ENCODE measurements around the gene ZC3H6. TPM values are rescaled to one million over a fixed set of nuclear protein-coding genes. Genes with fewer than 3 reads are reported as not detected.

ZC3H6 gene
- 3.3 and 3.5 TPM in 2 replicates for polyA plus RNA-seq (2014; cell fraction: cytosol; rRNA removed)
- 2.5 and 3.5 TPM in 2 replicates for polyA plus RNA-seq (2014; cell fraction: nucleus; rRNA removed)

- peak; percentile 98 for DNase-seq (ENCODE audit: low spot score)
Observed at GRCh38 chr2:112275311-112275886, at the start of gene ZC3H6. ZC3H6 (plus strand) TSS chr2:112275597; CDS start chr2:112275995, 398 bp downstream.

- no peak for DNase-seq (ENCODE audit: low spot score)
Observed at GRCh38 chr2:112229348-112229747, 46.0 kb upstream of the ZC3H6 start.

GRCh38 chr2:112230371-112230770, 45.0 kb upstream of the ZC3H6 start:
- no peak for DNase-seq (ENCODE audit: low spot score)

- no peak for DNase-seq (ENCODE audit: low spot score)
Observed at GRCh38 chr2:112239862-112240261, 35.5 kb upstream of the ZC3H6 start.

GRCh38 chr2:112242384-112242783, 33.0 kb upstream of the ZC3H6 start:
- no peak for DNase-seq (ENCODE audit: low spot score)

GRCh38 chr2:112243233-112243632, 32.2 kb upstream of the ZC3H6 start:
- no peak for DNase-seq (ENCODE audit: low spot score)

GRCh38 chr2:112244854-112245253, 30.5 kb upstream of the ZC3H6 start:
- DNase-seq (ENCODE audit: low spot score): no peak

- DNase-seq (ENCODE audit: low spot score): no peak
Observed at GRCh38 chr2:112251271-112251670, 24.1 kb upstream of the ZC3H6 start.

GRCh38 chr2:112253261-112253815, 22.1 kb upstream of the ZC3H6 start:
- DNase-seq (ENCODE audit: low spot score): no peak

- DNase-seq (ENCODE audit: low spot score): peak; percentile 91
Observed at GRCh38 chr2:112254466-112255240, 20.7 kb upstream of the ZC3H6 start, which contains the start of gene ZC3H8. ZC3H8 (minus strand) TSS chr2:112255042; CDS start chr2:112254981, 61 bp downstream.

- DNase-seq (ENCODE audit: low spot score): no peak
Observed at GRCh38 chr2:112255875-112256274, 19.5 kb upstream of the ZC3H6 start.

- no peak for DNase-seq (ENCODE audit: low spot score)
Observed at GRCh38 chr2:112256654-112257053, 18.7 kb upstream of the ZC3H6 start.

GRCh38 chr2:112257575-112257974, 17.8 kb upstream of the ZC3H6 start:
- no peak for DNase-seq (ENCODE audit: low spot score)

- peak; percentile 75 for DNase-seq (ENCODE audit: low spot score)
Observed at GRCh38 chr2:112259509-112260294, 15.7 kb upstream of the ZC3H6 start.

- DNase-seq (ENCODE audit: low spot score): no peak
Observed at GRCh38 chr2:112260295-112260625, 15.1 kb upstream of the ZC3H6 start.

- DNase-seq (ENCODE audit: low spot score): no peak
Observed at GRCh38 chr2:112262876-112263275, 12.5 kb upstream of the ZC3H6 start.

GRCh38 chr2:112268547-112268946, 6.8 kb upstream of the ZC3H6 start:
- DNase-seq (ENCODE audit: low spot score): no peak

- peak; percentile 34 for DNase-seq (ENCODE audit: low spot score)
Observed at GRCh38 chr2:112272669-112273068, 2.7 kb upstream of the ZC3H6 start.

GRCh38 chr2:112273349-112273748, 2.0 kb upstream of the ZC3H6 start:
- no peak for DNase-seq (ENCODE audit: low spot score)

GRCh38 chr2:112275887-112276773, 733 bp downstream of the ZC3H6 start:
- DNase-seq (ENCODE audit: low spot score): peak; percentile 79

- DNase-seq (ENCODE audit: low spot score): no peak
Observed at GRCh38 chr2:112276954-112277353, 1.6 kb downstream of the ZC3H6 start.

Measured in SK-N-DZ (cell line).